Measurements from ENCODE around the gene KLHL13. TPM values are rescaled to one million over a fixed set of nuclear protein-coding genes. Genes with fewer than 3 reads are reported as not detected.
"Not testable (repeated sequence)": the region's sequence is repeated elsewhere in the genome, so short reads cannot be mapped to it uniquely, and the experiment has no call there.

KLHL13 gene
- total RNA-seq, 3 donors from 2014 or later: 1.6 to 21.3 (median 20.2) TPM

GRCh38 chrX:118022753-118023152 lies 93.9 kb downstream of the KLHL13 start:
- Histone ChIP-seq H3K4me3 (no peak overlapping the region), H3K27ac (no peak overlapping the region), H3K4me1 (no peaks in the 10 kb centered on the region), H3K27me3 (no peaks in the 10 kb centered on the region), H3K36me3 (no peaks in the 10 kb centered on the region), H3K9me3 (no peaks in the 10 kb centered on the region)
- no peak for TF ChIP-seq CTCF (IDR thresholded peaks at IDR 0.05)
- no peak for TF ChIP-seq POLR2AphosphoS5 (IDR thresholded peaks at IDR 0.05)
- TF ChIP-seq POLR2A (IDR thresholded peaks at IDR 0.05): no peak
- no peak for DNase-seq (ENCODE audit: low spot score in 2 of 2)
- intact Hi-C loops (cut with DNase I; ENCODE audit: low total_unique reads): no loop called here

GRCh38 chrX:118016422-118016821 lies 100.2 kb downstream of the KLHL13 start:
- DNase-seq (ENCODE audit: low spot score in 2 of 2): no peak
- no peaks in the 10 kb centered on the region for H3K36me3 ChIP-seq
- peaks cover 0 to 3% of the 10 kb centered on the region in 2 donors for H3K9me3 ChIP-seq
- no peak overlapping the region for H3K4me3 ChIP-seq
- no peak overlapping the region for H3K27ac ChIP-seq
- TF ChIP-seq POLR2A (IDR thresholded peaks at IDR 0.05) (no peak), POLR2AphosphoS5 (IDR thresholded peaks at IDR 0.05) (no peak), CTCF (IDR thresholded peaks at IDR 0.05) (no peak)
- no peaks in the 10 kb centered on the region for H3K27me3 ChIP-seq
- H3K4me1 ChIP-seq: no peaks in the 10 kb centered on the region
- intact Hi-C loops (cut with DNase I; ENCODE audit: low total_unique reads): no loop called here

- H3K36me3 ChIP-seq; H3K4me1 ChIP-seq; H3K4me3 ChIP-seq; H3K27me3 ChIP-seq; intact Hi-C loops (cut with DNase I; ENCODE audit: low total_unique reads); DNase-seq (ENCODE audit: low spot score in 2 of 2); H3K9me3 ChIP-seq; H3K27ac ChIP-seq: not testable (repeated sequence)
Observed at GRCh38 chrX:118002417-118002816, 114.2 kb downstream of the KLHL13 start.

GRCh38 chrX:118000518-118000917 lies 116.1 kb downstream of the KLHL13 start:
- no peak for TF ChIP-seq POLR2AphosphoS5 (IDR thresholded peaks at IDR 0.05)
- no peak for TF ChIP-seq POLR2A (IDR thresholded peaks at IDR 0.05)
- TF ChIP-seq CTCF (IDR thresholded peaks at IDR 0.05): no peak
- Histone ChIP-seq H3K4me1 (no peaks in the 10 kb centered on the region), H3K9me3 (no peaks in the 10 kb centered on the region), H3K27me3 (no peaks in the 10 kb centered on the region), H3K4me3 (no peak overlapping the region), H3K27ac (no peak overlapping the region), H3K36me3 (no peaks in the 10 kb centered on the region)
- DNase-seq (ENCODE audit: low spot score in 2 of 2): no peak
- intact Hi-C loops (cut with DNase I; ENCODE audit: low total_unique reads): no loop called here

- Histone ChIP-seq H3K27me3 (no peaks in the 10 kb centered on the region), H3K9me3 (no peaks in the 10 kb centered on the region), H3K36me3 (no peaks in the 10 kb centered on the region), H3K27ac (no peak overlapping the region), H3K4me1 (no peaks in the 10 kb centered on the region), H3K4me3 (no peak overlapping the region)
- intact Hi-C loops (cut with DNase I; ENCODE audit: low total_unique reads): no loop called here
- TF ChIP-seq CTCF (IDR thresholded peaks at IDR 0.05) (no peak), POLR2A (IDR thresholded peaks at IDR 0.05) (no peak), POLR2AphosphoS5 (IDR thresholded peaks at IDR 0.05) (no peak)
- DNase-seq (ENCODE audit: low spot score in 2 of 2): no peak
Observed at GRCh38 chrX:117998171-117998570, 118.4 kb downstream of the KLHL13 start.

GRCh38 chrX:117996918-117997480 lies 119.6 kb downstream of the KLHL13 start:
- Histone ChIP-seq H3K4me1 (no peaks in the 10 kb centered on the region), H3K9me3 (no peaks in the 10 kb centered on the region), H3K27ac (no peak overlapping the region), H3K36me3 (no peaks in the 10 kb centered on the region), H3K27me3 (no peaks in the 10 kb centered on the region), H3K4me3 (no peak overlapping the region)
- intact Hi-C loops (cut with DNase I; ENCODE audit: low total_unique reads): no loop called here
- TF ChIP-seq POLR2A (IDR thresholded peaks at IDR 0.05): no peak
- no peak for TF ChIP-seq POLR2AphosphoS5 (IDR thresholded peaks at IDR 0.05)
- TF ChIP-seq CTCF (IDR thresholded peaks at IDR 0.05): peak in 1 of 3 donors; percentile 22
- DNase-seq (ENCODE audit: low spot score in 2 of 2): no peak

All from breast epithelium (tissue), 4 donors.